BE2C (cell line): ENCODE data around the gene ATP1A1.

ENCODE experiments used
- DNase-seq: peaks from one replicate; pipeline ENCODE4 v3.0.0-alpha.2; 2020
- H3K27me3 ChIP-seq: fragments of 250-450 bp; sonication (Bioruptor Pico); 2 replicates; pipeline ENCODE4 v1.5.1; 2020; ENCODE audit warnings: mild to moderate bottlenecking
- H3K36me3 ChIP-seq: fragments of 250-450 bp; sonication (Bioruptor Pico); 2 replicates; pipeline ENCODE4 v1.5.1; 2020; ENCODE audit warnings: mild to moderate bottlenecking
- H3K4me1 ChIP-seq: fragments of 250-450 bp; sonication (Bioruptor Pico); 2 replicates; pipeline ENCODE4 v1.5.1; 2020
- H3K4me3 ChIP-seq: 2 replicates; pipeline ENCODE4 v1.5.1; 2011; ENCODE audit warnings: low read depth, low read length
- H3K9me3 ChIP-seq: fragments of 250-450 bp; sonication (Bioruptor Pico); 2 replicates; pipeline ENCODE4 v1.5.1; 2020
- CTCF ChIP-seq: IDR thresholded peaks from 2 replicates; pipeline ENCODE4 v1.5.1; 2012; ENCODE audit warnings: mild to moderate bottlenecking, low read depth, low read length

ATP1A1 gene

GRCh38 chr1:116328671-116329070 lies 44.4 kb upstream of the ATP1A1 start:
- Histone ChIP-seq H3K9me3 (no peaks in the 10 kb centered on the region), H3K4me3 (no peak overlapping the region), H3K36me3 (no peaks in the 10 kb centered on the region), H3K4me1 (no peaks in the 10 kb centered on the region), H3K27me3 (no peaks in the 10 kb centered on the region)
- no peak for TF ChIP-seq CTCF
- DNase-seq: no peak

DNA sequence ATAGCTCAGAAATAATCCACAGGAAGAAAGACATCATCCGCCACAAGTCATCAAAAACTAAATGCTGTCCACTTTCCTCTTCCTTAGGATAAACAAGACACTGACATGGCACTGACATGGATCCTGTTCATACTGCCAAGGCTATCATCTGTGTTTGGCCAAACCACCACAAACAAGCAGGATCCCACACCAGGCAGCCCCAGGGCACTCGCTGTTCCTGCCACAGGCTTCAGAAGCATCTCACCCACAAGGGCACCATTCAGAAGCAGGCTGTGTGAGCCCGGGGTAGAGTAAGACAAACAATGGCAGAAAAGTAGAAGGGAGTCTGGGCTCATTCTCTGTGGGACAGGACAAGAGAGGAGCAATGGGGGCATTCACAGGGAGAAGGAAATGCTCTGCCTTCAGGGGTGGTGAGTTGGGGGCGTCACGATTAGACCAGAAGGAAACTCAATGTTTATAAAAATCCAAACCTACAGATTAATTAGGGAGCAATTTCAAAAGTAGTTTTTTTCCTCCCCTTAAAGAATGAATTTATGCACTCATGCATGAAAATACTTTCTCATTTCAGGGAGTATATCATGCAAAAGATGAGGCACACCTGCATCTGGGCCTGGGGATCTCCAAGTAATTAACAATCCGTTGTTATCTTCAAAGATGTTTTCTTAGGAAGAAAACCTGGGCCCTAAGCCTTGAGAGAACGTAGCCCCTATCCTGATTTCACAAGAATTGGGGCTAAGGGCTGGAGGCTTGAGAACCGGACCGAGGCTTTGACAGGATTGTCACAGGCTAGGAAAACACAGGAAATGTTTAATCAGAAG lies 43.3 kb upstream of the ATP1A1 start:
- no peaks in the 10 kb centered on the region for H3K27me3 ChIP-seq
- H3K4me1 ChIP-seq: peaks cover 3% of the 10 kb centered on the region; the same call in 1 of the 2 replicates
- no peak for DNase-seq
- no peaks in the 10 kb centered on the region for H3K9me3 ChIP-seq
- no peak overlapping the region for H3K4me3 ChIP-seq
- TF ChIP-seq CTCF: no peak
- no peaks in the 10 kb centered on the region for H3K36me3 ChIP-seq

GRCh38 chr1:116330342-116330652 lies 42.7 kb upstream of the ATP1A1 start:
- H3K36me3 ChIP-seq: no peaks in the 10 kb centered on the region
- H3K9me3 ChIP-seq: no peaks in the 10 kb centered on the region
- no peak overlapping the region for H3K4me3 ChIP-seq
- TF ChIP-seq CTCF: no peak
- no peak for DNase-seq
- H3K4me1 ChIP-seq: peaks cover 9% of the 10 kb centered on the region
- no peaks in the 10 kb centered on the region for H3K27me3 ChIP-seq

DNA sequence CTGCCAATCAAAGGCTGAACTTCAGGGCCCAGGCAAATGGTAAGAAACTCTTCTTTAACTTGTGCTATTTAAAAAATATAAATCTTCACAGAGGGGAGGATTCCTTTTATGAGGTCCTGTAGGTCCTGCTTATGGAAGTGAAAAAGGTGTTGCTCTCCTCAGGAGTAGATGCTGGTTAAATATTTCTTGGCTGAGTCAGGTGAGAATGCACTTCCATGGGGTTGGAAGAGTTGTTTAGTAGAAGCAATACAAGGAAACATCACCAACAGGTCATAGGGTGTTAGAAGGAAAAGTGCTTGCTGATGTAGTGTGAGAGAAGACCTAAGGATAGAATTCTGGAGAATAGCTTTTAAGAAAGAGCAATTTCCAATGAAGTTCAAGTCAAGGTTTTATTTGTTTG lies 42.2 kb upstream of the ATP1A1 start:
- Histone ChIP-seq H3K4me1 (peaks cover 11% of the 10 kb centered on the region), H3K9me3 (no peaks in the 10 kb centered on the region), H3K4me3 (no peak overlapping the region), H3K36me3 (no peaks in the 10 kb centered on the region), H3K27me3 (no peaks in the 10 kb centered on the region)
- no peak for DNase-seq
- no peak for TF ChIP-seq CTCF

DNA sequence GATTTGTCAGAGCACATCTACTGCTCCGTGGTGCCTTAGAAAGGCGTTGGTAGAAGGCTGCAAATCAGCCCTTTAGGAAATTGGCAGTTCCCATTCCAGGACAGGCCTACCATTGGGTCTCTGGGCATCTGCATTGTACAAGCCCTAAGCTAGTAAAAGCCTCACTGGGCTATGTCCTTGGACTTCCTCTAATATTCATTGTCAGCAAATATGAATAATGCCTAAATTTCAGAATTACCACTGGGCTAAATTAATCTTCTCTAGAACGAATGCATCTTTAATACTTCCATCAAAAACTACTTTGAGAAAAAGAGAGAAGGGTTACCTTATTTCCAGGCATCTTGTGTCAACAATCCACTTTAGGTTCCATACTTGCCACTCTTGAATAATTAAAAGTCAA lies 41.5 kb upstream of the ATP1A1 start:
- TF ChIP-seq CTCF: no peak
- Histone ChIP-seq H3K36me3 (no peaks in the 10 kb centered on the region), H3K4me1 (peaks cover 16% of the 10 kb centered on the region), H3K4me3 (no peak overlapping the region), H3K9me3 (no peaks in the 10 kb centered on the region), H3K27me3 (no peaks in the 10 kb centered on the region)
- DNase-seq: no peak

- TF ChIP-seq CTCF: no peak
- peaks cover 16% of the 10 kb centered on the region for H3K4me1 ChIP-seq
- no peak for DNase-seq
- H3K4me3 ChIP-seq: no peak overlapping the region
- no peaks in the 10 kb centered on the region for H3K27me3 ChIP-seq
- no peaks in the 10 kb centered on the region for H3K9me3 ChIP-seq
- H3K36me3 ChIP-seq: no peaks in the 10 kb centered on the region
These were observed 40.6 kb upstream of the ATP1A1 start for GRCh38 chr1:116332451-116332850.
